Measurements from ENCODE around the gene MTCL1. TPM values are rescaled to one million over a fixed set of nuclear protein-coding genes. Genes with fewer than 3 reads are reported as not detected.

The MTCL1 gene
- total RNA-seq, 1 experiment from 2014 or later, result 50.1 TPM

DNA sequence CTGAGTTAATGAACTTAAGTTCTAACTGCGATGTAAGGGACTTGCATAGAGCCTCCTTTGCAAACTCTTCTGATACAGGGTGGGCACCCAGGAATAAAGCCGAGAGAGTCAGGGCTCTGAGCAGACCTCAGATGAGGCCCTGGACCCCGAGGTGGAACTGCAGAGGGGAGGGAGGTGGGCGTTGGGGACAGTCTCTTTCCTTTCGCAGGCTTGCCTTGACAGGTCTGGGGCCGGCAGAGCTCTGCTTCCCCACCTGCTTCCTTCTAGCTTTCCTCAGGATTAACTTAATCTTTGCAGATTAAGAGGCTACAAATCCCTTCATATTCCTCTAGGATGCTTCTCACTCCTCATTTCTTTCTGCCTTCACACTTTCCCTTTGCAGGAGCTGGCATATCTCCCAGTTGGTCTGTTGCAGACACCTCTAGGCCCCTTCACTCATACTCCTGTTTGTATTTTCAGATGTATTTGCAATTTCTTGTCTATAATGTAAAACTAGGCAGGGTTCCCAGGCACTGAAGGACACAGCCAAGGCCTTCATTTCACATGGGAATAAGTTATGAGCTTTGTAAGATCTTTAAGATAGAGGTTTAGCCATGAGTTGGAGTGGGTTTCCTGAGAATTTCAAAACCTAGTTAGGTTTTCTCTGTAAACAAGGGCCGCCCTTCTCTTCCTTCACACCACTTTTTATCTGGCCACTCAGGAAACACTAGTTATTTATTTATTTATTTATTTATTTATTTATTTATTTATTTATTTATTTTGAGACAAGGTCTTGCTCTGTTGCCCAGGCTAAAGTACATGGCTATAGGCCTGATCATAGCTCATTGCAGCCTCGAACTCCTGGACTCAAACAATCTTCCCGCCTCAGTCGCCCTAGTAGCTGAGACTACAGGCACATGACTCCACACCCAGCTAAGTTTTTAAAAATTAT lies 70.9 kb downstream of the MTCL1 start:
- Histone ChIP-seq H3K4me3 (ENCODE audit: low read depth in 2 of 2, low read length in 2 of 2) (no peak overlapping the region), H3K27me3 (ENCODE audit: control insufficient read depth, insufficient read depth, low read length) (no peaks in the 10 kb centered on the region), H3K9me3 (ENCODE audit: control insufficient read depth, insufficient read depth, low read depth, low read length) (no peaks in the 10 kb centered on the region), H3K36me3 (ENCODE audit: control insufficient read depth, insufficient read depth, low read length) (peaks cover 2% of the 10 kb centered on the region), H3K4me1 (ENCODE audit: control insufficient read depth, insufficient read depth, low read length) (no peaks in the 10 kb centered on the region; the same call in 1 of the 2 replicates), H3K27ac (ENCODE audit: low read length) (no peak overlapping the region)
- intact Hi-C loops (cut with micrococcal nuclease; ENCODE audit: unreplicated experiment) (no loop called here), in situ Hi-C loops (cut with HindIII; ENCODE audit: low pct_unique_long_range_greater_than_20kb, low sequenced_read_pairs) (no loop called here)
- ATAC-seq, result no peak; the same call in 1 of the 2 replicates
- TF ChIP-seq SIN3A (IDR thresholded peaks at IDR 0.05; ENCODE audit: borderline replicate concordance, insufficient read depth, low read depth, low read length) (no peak), REST (IDR thresholded peaks at IDR 0.05; ENCODE audit: insufficient read depth in 1 of 2, low read depth in 2 of 2, low read length in 1 of 2) (no peak), TCF7L2 (IDR thresholded peaks at IDR 0.05; ENCODE audit: low read depth, low read length) (no peak), POLR2AphosphoS5 (IDR thresholded peaks at IDR 0.05; ENCODE audit: low read depth, low read length) (no peak)
- TF ChIP-seq, protein P1, sequence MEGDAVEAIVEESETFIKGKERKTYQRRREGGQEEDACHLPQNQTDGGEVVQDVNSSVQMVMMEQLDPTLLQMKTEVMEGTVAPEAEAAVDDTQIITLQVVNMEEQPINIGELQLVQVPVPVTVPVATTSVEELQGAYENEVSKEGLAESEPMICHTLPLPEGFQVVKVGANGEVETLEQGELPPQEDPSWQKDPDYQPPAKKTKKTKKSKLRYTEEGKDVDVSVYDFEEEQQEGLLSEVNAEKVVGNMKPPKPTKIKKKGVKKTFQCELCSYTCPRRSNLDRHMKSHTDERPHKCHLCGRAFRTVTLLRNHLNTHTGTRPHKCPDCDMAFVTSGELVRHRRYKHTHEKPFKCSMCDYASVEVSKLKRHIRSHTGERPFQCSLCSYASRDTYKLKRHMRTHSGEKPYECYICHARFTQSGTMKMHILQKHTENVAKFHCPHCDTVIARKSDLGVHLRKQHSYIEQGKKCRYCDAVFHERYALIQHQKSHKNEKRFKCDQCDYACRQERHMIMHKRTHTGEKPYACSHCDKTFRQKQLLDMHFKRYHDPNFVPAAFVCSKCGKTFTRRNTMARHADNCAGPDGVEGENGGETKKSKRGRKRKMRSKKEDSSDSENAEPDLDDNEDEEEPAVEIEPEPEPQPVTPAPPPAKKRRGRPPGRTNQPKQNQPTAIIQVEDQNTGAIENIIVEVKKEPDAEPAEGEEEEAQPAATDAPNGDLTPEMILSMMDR (IDR thresholded peaks at IDR 0.05), result no peak
- CTCF ChIA-PET, result no interaction called here
- POLR2A ChIA-PET, result no interaction called here
- no TSS peak for BruUV-seq (replicated peaks)
- no peak for DNase-seq (ENCODE audit: low read depth, low spot score)

DNA sequence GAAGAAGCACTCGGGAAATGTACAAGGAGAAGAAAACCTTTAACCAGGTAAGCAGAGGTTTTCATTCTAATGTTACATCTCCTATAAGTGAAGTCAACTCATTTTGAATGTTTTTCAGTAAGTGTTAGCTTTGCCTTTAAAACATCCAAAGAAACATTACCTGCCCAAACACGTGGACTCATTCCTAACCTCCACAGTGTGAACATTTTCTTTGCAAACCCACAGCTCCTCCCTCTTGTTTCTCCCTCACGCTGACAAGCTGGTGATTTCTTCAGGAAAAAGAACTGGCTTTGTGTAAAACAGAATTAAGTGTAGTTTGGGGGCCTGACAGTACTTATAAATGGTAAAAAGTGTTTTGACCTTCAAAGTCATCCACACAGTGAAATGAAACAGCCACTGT lies 72.5 kb downstream of the MTCL1 start:
- 0 out of 2 replicates have a peak overlapping the region, but pooled peaks have one; percentile 39 for H3K27ac ChIP-seq (ENCODE audit: low read length)
- ChIA-PET POLR2A (no interaction called here), CTCF (no interaction called here)
- DNase-seq (ENCODE audit: low read depth, low spot score) (no peak), ATAC-seq (no peak)
- no peaks in the 10 kb centered on the region for H3K27me3 ChIP-seq (ENCODE audit: control insufficient read depth, insufficient read depth, low read length)
- in situ Hi-C loops (cut with HindIII; ENCODE audit: low pct_unique_long_range_greater_than_20kb, low sequenced_read_pairs) (no loop called here), intact Hi-C loops (cut with micrococcal nuclease; ENCODE audit: unreplicated experiment) (no loop called here)
- TF ChIP-seq POLR2AphosphoS5 (IDR thresholded peaks at IDR 0.05; ENCODE audit: low read depth, low read length) (no peak), TCF7L2 (IDR thresholded peaks at IDR 0.05; ENCODE audit: low read depth, low read length) (no peak), SIN3A (IDR thresholded peaks at IDR 0.05; ENCODE audit: borderline replicate concordance, insufficient read depth, low read depth, low read length) (no peak), REST (IDR thresholded peaks at IDR 0.05; ENCODE audit: insufficient read depth in 1 of 2, low read depth in 2 of 2, low read length in 1 of 2) (no peak)
- TF ChIP-seq, protein P1 (IDR thresholded peaks at IDR 0.05), result no peak
- no TSS peak for BruUV-seq (replicated peaks)
- peaks cover 2% of the 10 kb centered on the region for H3K36me3 ChIP-seq (ENCODE audit: control insufficient read depth, insufficient read depth, low read length)
- no peak overlapping the region for H3K4me3 ChIP-seq (ENCODE audit: low read depth in 2 of 2, low read length in 2 of 2)
- H3K9me3 ChIP-seq (ENCODE audit: control insufficient read depth, insufficient read depth, low read depth, low read length), result no peaks in the 10 kb centered on the region
- H3K4me1 ChIP-seq (ENCODE audit: control insufficient read depth, insufficient read depth, low read length), result no peaks in the 10 kb centered on the region; the same call in 1 of the 2 replicates
